GM12878 (cell line): ENCODE results near the gene CALHM1. TPM values are rescaled to one million over a fixed set of nuclear protein-coding genes. Genes with fewer than 3 reads are reported as not detected.

ENCODE experiments used
- ATAC-seq: fragments of 200-7000 bp; cut with Tn5 transposase; 3 replicates; pipeline ENCODE4 v1.9.1; 2020; ENCODE audit warnings: mild to moderate bottlenecking, moderate library complexity
- BruUV-seq: library from RNA; stranded (reverse); fragments of 400-500 nt; replicated peaks from 2 replicates; lab custom pipeline; 2021; lab: Mats Ljungman, UMichigan
- CTCF ChIA-PET: fragments of 300-600 bp; sonication (Branson Sonifier 250); formaldehyde crosslinking; extraction: SDS; loops from one replicate; lab custom pipeline; 2021; ENCODE audit warnings: inconsistent platforms; lab: Yijun Ruan, JAX
- POLR2A ChIA-PET: fragments of 350-600 bp; formaldehyde crosslinking; extraction: SDS; loops from one replicate; lab custom pipeline; 2021; ENCODE audit warnings: inconsistent platforms; lab: Charles Lee
- RAD21 ChIA-PET: fragments of 300-600 bp; sonication (Branson Sonifier 250); formaldehyde crosslinking; loops from one replicate; lab custom pipeline; 2023; ENCODE audit warnings: antibody characterized with exemption; ENCODE audit not compliant: unreplicated experiment; lab: Charles Lee
- SMC1A ChIA-PET: fragments of 300-600 bp; sonication (Branson Sonifier 250); formaldehyde crosslinking; loops from one replicate; lab custom pipeline; 2023; ENCODE audit not compliant: unreplicated experiment, uncharacterized antibody; lab: Charles Lee
- DNase-seq: peaks from one replicate; pipeline ENCODE4 v3.0.0-alpha.2; 2011; ENCODE audit warnings: low read depth, low spot score
- FAIRE-seq: peaks from 3 replicates; lab custom pipeline; 2011; peaks lifted over from hg19 to GRCh38; lab: Jason Lieb, UNC
- H2AFZ ChIP-seq: 2 replicates; pipeline ENCODE4 v1.6.0; 2011; ENCODE audit warnings: low read depth, low read length, control low read depth; ENCODE audit not compliant: control insufficient read depth
- H3K27ac ChIP-seq: 2 replicates; pipeline ENCODE4 v1.5.1; 2011; ENCODE audit warnings: control low read depth; ENCODE audit not compliant: control insufficient read depth, insufficient read depth
- H3K27me3 ChIP-seq, 2 experiments: replicated peaks in 1 of 2; 2 replicates each; pipeline versions ENCODE4 v1.6.0 to v1.6.1; 2011; ENCODE audit warnings: low read length in 1 of 2; ENCODE audit not compliant: control insufficient read depth in 2 of 2, insufficient read depth in 2 of 2
- H3K36me3 ChIP-seq, 2 experiments: 2 replicates each; pipeline ENCODE4 v1.5.1; 2011; ENCODE audit warnings: low read length in 1 of 2; ENCODE audit not compliant: control insufficient read depth in 2 of 2, insufficient read depth in 2 of 2
- H3K4me1 ChIP-seq: 2 replicates; pipeline ENCODE4 v1.6.1; 2011; ENCODE audit warnings: mild to moderate bottlenecking, low read length, moderate library complexity, mixed read lengths; ENCODE audit not compliant: control insufficient read depth, insufficient read depth
- H3K4me2 ChIP-seq: 2 replicates; pipeline ENCODE4 v1.6.0; 2011; ENCODE audit warnings: control low read depth; ENCODE audit not compliant: control insufficient read depth, insufficient read depth
- H3K4me3 ChIP-seq: fragments of 200-600 bp; sonication (generic); 2 replicates; pipeline ENCODE4 v1.5.1; 2016
- H3K79me2 ChIP-seq: 2 replicates; pipeline ENCODE4 v1.6.0; 2011; ENCODE audit warnings: low read length; ENCODE audit not compliant: control insufficient read depth, insufficient read depth
- H3K9ac ChIP-seq: 2 replicates; pipeline ENCODE4 v1.8.0; 2011; ENCODE audit warnings: low read length, control low read depth, mixed read lengths; ENCODE audit not compliant: control insufficient read depth, insufficient read depth
- H3K9me3 ChIP-seq: replicated peaks from 3 replicates; pipeline ENCODE4 v1.5.1; 2011; ENCODE audit warnings: mild to moderate bottlenecking, low read length; ENCODE audit not compliant: control insufficient read depth, insufficient read depth
- H4K20me1 ChIP-seq: 2 replicates; pipeline ENCODE4 v1.6.0; 2011; ENCODE audit not compliant: control insufficient read depth, insufficient read depth
- BHLHE40 ChIP-seq, 2 experiments: fragments of 450-650 bp in 1 of 2; IDR thresholded peaks; 2 replicates each; pipeline ENCODE4 v1.6.1; 2011 to 2017; ENCODE audit warnings: low read depth in 2 of 2, borderline replicate concordance in 1 of 2, improper control_type of control experiment in 1 of 2, low read length in 1 of 2, mild to moderate bottlenecking in 1 of 2
- CREB1 ChIP-seq: IDR thresholded peaks from 2 replicates; pipeline ENCODE4 v1.6.1; 2012; ENCODE audit warnings: low read depth, mild to moderate bottlenecking, inconsistent platforms
- EP300 ChIP-seq, 2 experiments: fragments of 150-350 bp in 1 of 2; IDR thresholded peaks; 2 replicates each; pipeline ENCODE4 v1.6.1; 2011 to 2012; ENCODE audit warnings: low read depth in 2 of 2, low read length in 2 of 2, borderline replicate concordance in 1 of 2, improper control_type of control experiment in 1 of 2, inconsistent platforms in 1 of 2; ENCODE audit not compliant: control insufficient read depth in 1 of 2
- NBN ChIP-seq: fragments of 450-650 bp; IDR thresholded peaks from 2 replicates; pipeline ENCODE4 v1.6.1; 2016
- SUPT20H ChIP-seq: IDR thresholded peaks from 2 replicates; pipeline ENCODE4 v1.6.1; 2011; ENCODE audit warnings: low read depth, mild to moderate bottlenecking, low read length, moderate library complexity, borderline replicate concordance; ENCODE audit not compliant: control insufficient read depth
- WGBS: methylation state at CpG from one replicate; pipeline ENCODE4 v1.1.6; 2016; ENCODE audit warnings: low lambda C conversion rate; ENCODE audit not compliant: insufficient replicate concordance, insufficient coverage; ENCODE audit errors: missing lambda C conversion rate; 5-methylcytosine and 5-hydroxymethylcytosine counted together
- in situ Hi-C: fragments of 300-500 bp; cut with MboI; formaldehyde crosslinking; loops from 9 replicates; pipeline ENCODE4 v1.14.3; 2018; ENCODE audit warnings: mixed read lengths
- intact Hi-C: fragments of 100-400 bp; cut with micrococcal nuclease; formaldehyde crosslinking; loops from one replicate; pipeline ENCODE4 v1.14.2; 2022; ENCODE audit not compliant: unreplicated experiment
- polyA plus RNA-seq, 11 experiments: library from polyadenylated mRNA; depleted of rRNA in 4 of 11; unstranded in 6 of 11; stranded (reverse) in 5 of 11; fragments of >200 nt; fragmentation: Nextera tagmentation in 4 of 11; fragmentation: Illumina TruSeq in 1 of 11; extraction: Ambion mirVana in 4 of 11; extraction: Trizol in 1 of 11; gene quantifications; 1 replicate in 1 of 11; 2 replicates in 10 of 11; pipeline versions ENCODE4 v1.2.1 to v1.2.3, GENCODE V29; 2011 to 2016; ENCODE audit warnings: inconsistent platforms in 2 of 11, missing spikeins in 2 of 11, low read depth in 1 of 11
- total RNA-seq, 4 experiments: library from RNA; depleted of rRNA in 3 of 4; stranded (reverse); fragments of >200 nt in 3 of 4; fragmentation: Illumina TruSeq in 1 of 4; extraction: Trizol in 1 of 4; gene quantifications; 2 replicates each; pipeline versions ENCODE4 v1.2.1 to v1.2.3, GENCODE V29; 2013 to 2021
- TF ChIP-seq, protein P1 (sequence below): IDR thresholded peaks from 2 replicates; pipeline ENCODE4 v1.6.1; 2011; ENCODE audit warnings: low read depth, low read length, improper control_type of control experiment, borderline replicate concordance

The CALHM1 gene
- total and polyA plus RNA-seq, 10 of the 15 experiments (the other 5 are each of a cell fraction or from before 2014, with no cell fraction given) = 0.05 to 1.7 (median 0.17) TPM

DNA sequence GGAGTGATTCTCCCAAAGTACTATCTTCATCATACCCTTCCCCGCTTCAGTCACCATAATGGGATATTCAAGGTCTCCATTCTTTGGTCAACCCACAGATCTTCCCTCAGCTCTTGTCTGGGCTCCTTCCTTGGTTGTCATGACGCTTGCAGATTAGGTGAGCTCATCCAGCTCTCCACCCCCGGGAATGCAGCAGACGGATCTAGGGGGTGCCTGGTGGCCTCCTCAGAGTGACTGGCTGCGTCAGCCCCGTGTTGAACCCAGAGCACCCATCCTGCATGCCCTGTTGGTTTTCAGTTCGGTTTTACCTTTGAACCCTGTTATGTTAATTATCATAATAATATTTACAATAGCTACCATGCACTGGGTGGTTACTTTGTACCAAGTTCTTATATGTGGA, 41.2 kb upstream of the CALHM1 start:
- CTCF ChIA-PET = no interaction called here
- Histone ChIP-seq H4K20me1 (no peaks in the 10 kb centered on the region), H3K9me3 (no peaks in the 10 kb centered on the region), H3K27ac (no peak overlapping the region), H3K79me2 (no peaks in the 10 kb centered on the region), H3K9ac (no peak overlapping the region), H3K4me3 (no peak overlapping the region), H3K4me1 (peaks cover 6% of the 10 kb centered on the region), H3K36me3 (no peaks in the 10 kb centered on the region), H3K4me2 (no peak overlapping the region), H2AFZ (no peak overlapping the region), H3K27me3 (peaks cover 5 to 8% of the 10 kb centered on the region in 2 experiments)
- POLR2A ChIA-PET = no interaction called here
- no peak for TF ChIP-seq SUPT20H
- no peak for TF ChIP-seq BHLHE40 (IDR thresholded peaks at IDR 0.05; ENCODE audit: borderline replicate concordance in 1 of 2, low read depth in 2 of 2, low read length in 1 of 2)
- TF ChIP-seq EP300 (IDR thresholded peaks at IDR 0.05; ENCODE audit: borderline replicate concordance in 1 of 2, control insufficient read depth in 1 of 2, low read depth in 2 of 2, low read length in 2 of 2) = no peak
- no peak for TF ChIP-seq NBN
- no peak for TF ChIP-seq CREB1
- TF ChIP-seq, protein P1, sequence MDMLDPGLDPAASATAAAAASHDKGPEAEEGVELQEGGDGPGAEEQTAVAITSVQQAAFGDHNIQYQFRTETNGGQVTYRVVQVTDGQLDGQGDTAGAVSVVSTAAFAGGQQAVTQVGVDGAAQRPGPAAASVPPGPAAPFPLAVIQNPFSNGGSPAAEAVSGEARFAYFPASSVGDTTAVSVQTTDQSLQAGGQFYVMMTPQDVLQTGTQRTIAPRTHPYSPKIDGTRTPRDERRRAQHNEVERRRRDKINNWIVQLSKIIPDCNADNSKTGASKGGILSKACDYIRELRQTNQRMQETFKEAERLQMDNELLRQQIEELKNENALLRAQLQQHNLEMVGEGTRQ = no peak
- in situ Hi-C loops (no loop called here), intact Hi-C loops (loop anchor here (5.0 kb wide), 1 partner anchor 92 kb away; no protein-coding TSS in a partner anchor)
- 54% methylated on average over 7 of the region's 7 CpGs for WGBS
- no peak for DNase-seq
- no peak for FAIRE-seq
- SMC1A ChIA-PET = interaction anchor here (0.8 to 1.1 kb wide), 2 partner anchors 12 to 42 kb away, joined by 3 read pairs; no protein-coding TSS in a partner anchor
- no peak for ATAC-seq
- no TSS peak for BruUV-seq
- RAD21 ChIA-PET = interaction anchor here (0.7 to 1.2 kb wide), 2 partner anchors 11 to 114 kb away, joined by 3 to 4 read pairs; no protein-coding TSS in a partner anchor
